GM18868 (cell line): ENCODE results near the gene PLEKHM1.
"Not testable (repeated sequence)": the region's sequence is repeated elsewhere in the genome, so short reads cannot be mapped to it uniquely, and the experiment has no call there.

ENCODE experiments used
- ATAC-seq: cut with Tn5 transposase; IDR thresholded peaks from one replicate; pipeline ENCODE4 v1.9.1; 2021; ENCODE audit warnings: mild to moderate bottlenecking, moderate library complexity; ENCODE audit not compliant: unreplicated experiment

PLEKHM1 gene

GRCh38 chr17:45468293-45469203 is 22.0 kb downstream of the PLEKHM1 start:
- not testable (repeated sequence) for ATAC-seq

- ATAC-seq = peak; percentile 94
These were observed 28.8 kb downstream of the PLEKHM1 start for GRCh38 chr17:45461524-45462327.

- ATAC-seq = not testable (repeated sequence)
These were observed 30.1 kb downstream of the PLEKHM1 start for GRCh38 chr17:45460422-45460821.

GRCh38 chr17:45454341-45454740 is 36.2 kb downstream of the PLEKHM1 start:
- ATAC-seq = not testable (repeated sequence)

- ATAC-seq = not testable (repeated sequence)
These were observed 36.8 kb downstream of the PLEKHM1 start for GRCh38 chr17:45453731-45454130.

- not testable (repeated sequence) for ATAC-seq
These were observed 37.3 kb downstream of the PLEKHM1 start for GRCh38 chr17:45453225-45453534.

GRCh38 chr17:45452329-45453224 is 37.9 kb downstream of the PLEKHM1 start:
- not testable (repeated sequence) for ATAC-seq

GRCh38 chr17:45451660-45452059 is 38.9 kb downstream of the PLEKHM1 start:
- ATAC-seq = not testable (repeated sequence)

GRCh38 chr17:45451131-45451530 is 39.4 kb downstream of the PLEKHM1 start:
- ATAC-seq = no peak

- ATAC-seq = not testable (repeated sequence)
These were observed 40.7 kb downstream of the PLEKHM1 start for GRCh38 chr17:45449708-45450329.

GRCh38 chr17:45449260-45449659 is 41.3 kb downstream of the PLEKHM1 start:
- ATAC-seq = not testable (repeated sequence)

- not testable (repeated sequence) for ATAC-seq
These were observed 42.0 kb downstream of the PLEKHM1 start for GRCh38 chr17:45448483-45448882.

- not testable (repeated sequence) for ATAC-seq
These were observed 42.5 kb downstream of the PLEKHM1 start for GRCh38 chr17:45448066-45448465.

GRCh38 chr17:45447650-45448049 is 42.9 kb downstream of the PLEKHM1 start:
- not testable (repeated sequence) for ATAC-seq

GRCh38 chr17:45446872-45447625 is 43.5 kb downstream of the PLEKHM1 start:
- ATAC-seq = not testable (repeated sequence)

GRCh38 chr17:45445901-45446743 is 44.4 kb downstream of the PLEKHM1 start:
- not testable (repeated sequence) for ATAC-seq

GRCh38 chr17:45444856-45445820 is 45.4 kb downstream of the PLEKHM1 start:
- ATAC-seq = not testable (repeated sequence)
